GM12878 (cell line): ENCODE data around the gene CDH10. TPM values are rescaled to one million over a fixed set of nuclear protein-coding genes. Genes with fewer than 3 reads are reported as not detected.

Experiments used
- ATAC-seq: fragments of 200-7000 bp; cut with Tn5 transposase; 3 replicates; pipeline ENCODE4 v1.9.1; 2020; ENCODE audit warnings: mild to moderate bottlenecking, moderate library complexity
- BruUV-seq: library from RNA; stranded (reverse); fragments of 400-500 nt; replicated peaks from 2 replicates; lab custom pipeline; 2021; lab: Mats Ljungman, UMichigan
- CTCF ChIA-PET: fragments of 300-600 bp; sonication (Branson Sonifier 250); formaldehyde crosslinking; extraction: SDS; loops from one replicate; lab custom pipeline; 2021; ENCODE audit warnings: inconsistent platforms; lab: Yijun Ruan, JAX
- POLR2A ChIA-PET: fragments of 350-600 bp; formaldehyde crosslinking; extraction: SDS; loops from one replicate; lab custom pipeline; 2021; ENCODE audit warnings: inconsistent platforms; lab: Charles Lee
- RAD21 ChIA-PET: fragments of 300-600 bp; sonication (Branson Sonifier 250); formaldehyde crosslinking; loops from one replicate; lab custom pipeline; 2023; ENCODE audit warnings: antibody characterized with exemption; ENCODE audit not compliant: unreplicated experiment; lab: Charles Lee
- SMC1A ChIA-PET: fragments of 300-600 bp; sonication (Branson Sonifier 250); formaldehyde crosslinking; loops from one replicate; lab custom pipeline; 2023; ENCODE audit not compliant: unreplicated experiment, uncharacterized antibody; lab: Charles Lee
- DNase-seq: peaks from one replicate; pipeline ENCODE4 v3.0.0-alpha.2; 2011; ENCODE audit warnings: low read depth, low spot score
- FAIRE-seq: peaks from 3 replicates; lab custom pipeline; 2011; peaks lifted over from hg19 to GRCh38; lab: Jason Lieb, UNC
- H2AFZ ChIP-seq: 2 replicates; pipeline ENCODE4 v1.6.0; 2011; ENCODE audit warnings: low read depth, low read length, control low read depth; ENCODE audit not compliant: control insufficient read depth
- H3K27ac ChIP-seq: 2 replicates; pipeline ENCODE4 v1.5.1; 2011; ENCODE audit warnings: control low read depth; ENCODE audit not compliant: control insufficient read depth, insufficient read depth
- H3K27me3 ChIP-seq, 2 experiments: replicated peaks in 1 of 2; 2 replicates each; pipeline versions ENCODE4 v1.6.0 to v1.6.1; 2011; ENCODE audit warnings: low read length in 1 of 2; ENCODE audit not compliant: control insufficient read depth in 2 of 2, insufficient read depth in 2 of 2
- H3K36me3 ChIP-seq, 2 experiments: 2 replicates each; pipeline ENCODE4 v1.5.1; 2011; ENCODE audit warnings: low read length in 1 of 2; ENCODE audit not compliant: control insufficient read depth in 2 of 2, insufficient read depth in 2 of 2
- H3K4me1 ChIP-seq: 2 replicates; pipeline ENCODE4 v1.6.1; 2011; ENCODE audit warnings: mild to moderate bottlenecking, low read length, moderate library complexity, mixed read lengths; ENCODE audit not compliant: control insufficient read depth, insufficient read depth
- H3K4me2 ChIP-seq: 2 replicates; pipeline ENCODE4 v1.6.0; 2011; ENCODE audit warnings: control low read depth; ENCODE audit not compliant: control insufficient read depth, insufficient read depth
- H3K4me3 ChIP-seq: fragments of 200-600 bp; sonication (generic); 2 replicates; pipeline ENCODE4 v1.5.1; 2016
- H3K79me2 ChIP-seq: 2 replicates; pipeline ENCODE4 v1.6.0; 2011; ENCODE audit warnings: low read length; ENCODE audit not compliant: control insufficient read depth, insufficient read depth
- H3K9ac ChIP-seq: 2 replicates; pipeline ENCODE4 v1.8.0; 2011; ENCODE audit warnings: low read length, control low read depth, mixed read lengths; ENCODE audit not compliant: control insufficient read depth, insufficient read depth
- H3K9me3 ChIP-seq: replicated peaks from 3 replicates; pipeline ENCODE4 v1.5.1; 2011; ENCODE audit warnings: mild to moderate bottlenecking, low read length; ENCODE audit not compliant: control insufficient read depth, insufficient read depth
- H4K20me1 ChIP-seq: 2 replicates; pipeline ENCODE4 v1.6.0; 2011; ENCODE audit not compliant: control insufficient read depth, insufficient read depth
- EP300 ChIP-seq, 2 experiments: fragments of 150-350 bp in 1 of 2; IDR thresholded peaks; 2 replicates each; pipeline ENCODE4 v1.6.1; 2011 to 2012; ENCODE audit warnings: low read depth in 2 of 2, low read length in 2 of 2, borderline replicate concordance in 1 of 2, improper control_type of control experiment in 1 of 2, inconsistent platforms in 1 of 2; ENCODE audit not compliant: control insufficient read depth in 1 of 2
- FOS ChIP-seq: IDR thresholded peaks from 3 replicates; pipeline ENCODE4 v1.6.1; 2011; ENCODE audit warnings: borderline replicate concordance; ENCODE audit not compliant: insufficient read length; ENCODE audit errors: extremely low read depth
- NR2C1 ChIP-seq: fragments of 450-650 bp; IDR thresholded peaks from 2 replicates; pipeline ENCODE4 v1.6.1; 2017; ENCODE audit warnings: antibody characterized with exemption, mild to moderate bottlenecking, moderate library complexity
- RELA ChIP-seq: fragments of 450-650 bp; IDR thresholded peaks from 2 replicates; pipeline ENCODE4 v1.8.0; 2014; ENCODE audit warnings: borderline replicate concordance; ENCODE audit not compliant: partially characterized antibody
- TCF3 ChIP-seq: IDR thresholded peaks from 2 replicates; pipeline ENCODE4 v1.6.1; 2012; ENCODE audit warnings: low read depth, mild to moderate bottlenecking, low read length, borderline replicate concordance; ENCODE audit not compliant: insufficient read depth
- in situ Hi-C: fragments of 300-500 bp; cut with MboI; formaldehyde crosslinking; loops from 9 replicates; pipeline ENCODE4 v1.14.3; 2018; ENCODE audit warnings: mixed read lengths
- intact Hi-C: fragments of 100-400 bp; cut with micrococcal nuclease; formaldehyde crosslinking; loops from one replicate; pipeline ENCODE4 v1.14.2; 2022; ENCODE audit not compliant: unreplicated experiment
- polyA plus RNA-seq, 11 experiments: library from polyadenylated mRNA; depleted of rRNA in 4 of 11; unstranded in 6 of 11; stranded (reverse) in 5 of 11; fragments of >200 nt; fragmentation: Nextera tagmentation in 4 of 11; fragmentation: Illumina TruSeq in 1 of 11; extraction: Ambion mirVana in 4 of 11; extraction: Trizol in 1 of 11; gene quantifications; 1 replicate in 1 of 11; 2 replicates in 10 of 11; pipeline versions ENCODE4 v1.2.1 to v1.2.3, GENCODE V29; 2011 to 2016; ENCODE audit warnings: inconsistent platforms in 2 of 11, missing spikeins in 2 of 11, low read depth in 1 of 11
- total RNA-seq, 4 experiments: library from RNA; depleted of rRNA in 3 of 4; stranded (reverse); fragments of >200 nt in 3 of 4; fragmentation: Illumina TruSeq in 1 of 4; extraction: Trizol in 1 of 4; gene quantifications; 2 replicates each; pipeline versions ENCODE4 v1.2.1 to v1.2.3, GENCODE V29; 2013 to 2021
- TF ChIP-seq, protein P1 (sequence below): fragments of 450-650 bp; formaldehyde crosslinking; IDR thresholded peaks from 2 replicates; pipeline ENCODE4 v1.4.0; 2022; ENCODE audit warnings: mild to moderate bottlenecking, moderate library complexity
- TF ChIP-seq, protein P2 (sequence below): fragments of 450-650 bp; IDR thresholded peaks from 2 replicates; pipeline ENCODE4 v1.6.1; 2017; ENCODE audit warnings: mild to moderate bottlenecking, moderate library complexity
- TF ChIP-seq, protein P3 (sequence below): IDR thresholded peaks from 2 replicates; pipeline ENCODE4 v1.6.1; 2012; ENCODE audit warnings: improper control_type of control experiment, low read depth, low read length; ENCODE audit not compliant: insufficient replicate concordance

CDH10 gene
- total and polyA plus RNA-seq, 10 of the 15 experiments (the other 5 are each of a cell fraction or from before 2014, with no cell fraction given) = 0.04 to 0.05 TPM; not detected in 8

DNA sequence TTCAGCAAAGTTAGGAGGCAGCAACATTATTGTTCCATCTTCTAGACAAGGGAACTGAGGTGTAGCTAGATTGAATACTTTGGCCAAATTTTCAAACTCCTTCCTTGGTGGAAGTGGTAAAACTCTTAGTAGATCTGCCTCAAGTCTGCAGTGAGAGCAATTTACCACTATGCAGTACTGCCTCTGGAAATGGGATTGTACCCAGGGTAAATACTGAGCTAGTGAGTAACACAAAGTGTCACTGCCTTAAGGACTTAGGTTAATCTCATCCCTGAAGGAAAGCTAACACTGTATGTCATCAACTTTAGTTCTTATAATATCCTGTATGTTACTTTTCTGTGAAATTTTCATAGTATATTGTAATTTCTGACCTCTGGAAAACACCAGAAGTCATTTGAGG, 13.9 kb downstream of the CDH10 start:
- no peaks in the 10 kb centered on the region for H3K79me2 ChIP-seq
- DNase-seq (no peak), ATAC-seq (no peak), FAIRE-seq (no peak)
- H3K4me1 ChIP-seq = no peaks in the 10 kb centered on the region
- intact Hi-C loops (loop anchor here (10.0 kb wide), 1 partner anchor 1374 kb away; no protein-coding TSS in a partner anchor), in situ Hi-C loops (no loop called here)
- H3K4me3 ChIP-seq = no peak overlapping the region
- no peaks in the 10 kb centered on the region for H3K27me3 ChIP-seq
- no peaks in the 10 kb centered on the region for H3K9me3 ChIP-seq
- ChIA-PET SMC1A (no interaction called here), RAD21 (no interaction called here), POLR2A (no interaction called here), CTCF (interaction anchor here (0.8 to 1.3 kb wide), 2 partner anchors 14 to 15 kb away, joined by 3 read pairs; partner anchors contain the start of gene CDH10)
- no peaks in the 10 kb centered on the region for H3K36me3 ChIP-seq
- H2AFZ ChIP-seq = no peak overlapping the region
- no TSS peak for BruUV-seq
- no peak overlapping the region for H3K27ac ChIP-seq
- no peak overlapping the region for H3K9ac ChIP-seq
- H3K4me2 ChIP-seq = no peak overlapping the region
- H4K20me1 ChIP-seq = no peaks in the 10 kb centered on the region
- no peak for TF ChIP-seq TCF3
- TF ChIP-seq, protein P1, sequence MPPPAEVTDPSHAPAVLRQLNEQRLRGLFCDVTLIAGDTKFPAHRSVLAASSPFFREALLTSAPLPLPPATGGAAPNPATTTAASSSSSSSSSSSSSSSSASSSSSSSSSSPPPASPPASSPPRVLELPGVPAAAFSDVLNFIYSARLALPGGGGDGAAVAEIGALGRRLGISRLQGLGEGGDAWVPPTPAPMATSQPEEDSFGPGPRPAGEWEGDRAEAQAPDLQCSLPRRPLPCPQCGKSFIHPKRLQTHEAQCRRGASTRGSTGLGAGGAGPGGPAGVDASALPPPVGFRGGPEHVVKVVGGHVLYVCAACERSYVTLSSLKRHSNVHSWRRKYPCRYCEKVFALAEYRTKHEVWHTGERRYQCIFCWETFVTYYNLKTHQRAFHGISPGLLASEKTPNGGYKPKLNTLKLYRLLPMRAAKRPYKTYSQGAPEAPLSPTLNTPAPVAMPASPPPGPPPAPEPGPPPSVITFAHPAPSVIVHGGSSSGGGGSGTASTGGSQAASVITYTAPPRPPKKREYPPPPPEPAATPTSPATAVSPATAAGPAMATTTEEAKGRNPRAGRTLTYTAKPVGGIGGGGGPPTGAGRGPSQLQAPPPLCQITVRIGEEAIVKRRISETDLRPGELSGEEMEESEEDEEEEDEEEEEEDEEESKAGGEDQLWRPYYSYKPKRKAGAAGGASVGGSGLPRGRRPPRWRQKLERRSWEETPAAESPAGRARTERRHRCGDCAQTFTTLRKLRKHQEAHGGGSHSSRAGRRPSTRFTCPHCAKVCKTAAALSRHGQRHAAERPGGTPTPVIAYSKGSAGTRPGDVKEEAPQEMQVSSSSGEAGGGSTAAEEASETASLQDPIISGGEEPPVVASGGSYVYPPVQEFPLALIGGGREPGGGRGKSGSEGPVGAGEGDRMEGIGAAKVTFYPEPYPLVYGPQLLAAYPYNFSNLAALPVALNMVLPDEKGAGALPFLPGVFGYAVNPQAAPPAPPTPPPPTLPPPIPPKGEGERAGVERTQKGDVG (CRISPR knock-in tag) = no peak
- no peak for TF ChIP-seq RELA
- TF ChIP-seq, protein P2, sequence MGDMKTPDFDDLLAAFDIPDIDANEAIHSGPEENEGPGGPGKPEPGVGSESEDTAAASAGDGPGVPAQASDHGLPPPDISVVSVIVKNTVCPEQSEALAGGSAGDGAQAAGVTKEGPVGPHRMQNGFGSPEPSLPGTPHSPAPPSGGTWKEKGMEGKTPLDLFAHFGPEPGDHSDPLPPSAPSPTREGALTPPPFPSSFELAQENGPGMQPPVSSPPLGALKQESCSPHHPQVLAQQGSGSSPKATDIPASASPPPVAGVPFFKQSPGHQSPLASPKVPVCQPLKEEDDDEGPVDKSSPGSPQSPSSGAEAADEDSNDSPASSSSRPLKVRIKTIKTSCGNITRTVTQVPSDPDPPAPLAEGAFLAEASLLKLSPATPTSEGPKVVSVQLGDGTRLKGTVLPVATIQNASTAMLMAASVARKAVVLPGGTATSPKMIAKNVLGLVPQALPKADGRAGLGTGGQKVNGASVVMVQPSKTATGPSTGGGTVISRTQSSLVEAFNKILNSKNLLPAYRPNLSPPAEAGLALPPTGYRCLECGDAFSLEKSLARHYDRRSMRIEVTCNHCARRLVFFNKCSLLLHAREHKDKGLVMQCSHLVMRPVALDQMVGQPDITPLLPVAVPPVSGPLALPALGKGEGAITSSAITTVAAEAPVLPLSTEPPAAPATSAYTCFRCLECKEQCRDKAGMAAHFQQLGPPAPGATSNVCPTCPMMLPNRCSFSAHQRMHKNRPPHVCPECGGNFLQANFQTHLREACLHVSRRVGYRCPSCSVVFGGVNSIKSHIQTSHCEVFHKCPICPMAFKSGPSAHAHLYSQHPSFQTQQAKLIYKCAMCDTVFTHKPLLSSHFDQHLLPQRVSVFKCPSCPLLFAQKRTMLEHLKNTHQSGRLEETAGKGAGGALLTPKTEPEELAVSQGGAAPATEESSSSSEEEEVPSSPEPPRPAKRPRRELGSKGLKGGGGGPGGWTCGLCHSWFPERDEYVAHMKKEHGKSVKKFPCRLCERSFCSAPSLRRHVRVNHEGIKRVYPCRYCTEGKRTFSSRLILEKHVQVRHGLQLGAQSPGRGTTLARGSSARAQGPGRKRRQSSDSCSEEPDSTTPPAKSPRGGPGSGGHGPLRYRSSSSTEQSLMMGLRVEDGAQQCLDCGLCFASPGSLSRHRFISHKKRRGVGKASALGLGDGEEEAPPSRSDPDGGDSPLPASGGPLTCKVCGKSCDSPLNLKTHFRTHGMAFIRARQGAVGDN = no peak
- TF ChIP-seq, protein P3, sequence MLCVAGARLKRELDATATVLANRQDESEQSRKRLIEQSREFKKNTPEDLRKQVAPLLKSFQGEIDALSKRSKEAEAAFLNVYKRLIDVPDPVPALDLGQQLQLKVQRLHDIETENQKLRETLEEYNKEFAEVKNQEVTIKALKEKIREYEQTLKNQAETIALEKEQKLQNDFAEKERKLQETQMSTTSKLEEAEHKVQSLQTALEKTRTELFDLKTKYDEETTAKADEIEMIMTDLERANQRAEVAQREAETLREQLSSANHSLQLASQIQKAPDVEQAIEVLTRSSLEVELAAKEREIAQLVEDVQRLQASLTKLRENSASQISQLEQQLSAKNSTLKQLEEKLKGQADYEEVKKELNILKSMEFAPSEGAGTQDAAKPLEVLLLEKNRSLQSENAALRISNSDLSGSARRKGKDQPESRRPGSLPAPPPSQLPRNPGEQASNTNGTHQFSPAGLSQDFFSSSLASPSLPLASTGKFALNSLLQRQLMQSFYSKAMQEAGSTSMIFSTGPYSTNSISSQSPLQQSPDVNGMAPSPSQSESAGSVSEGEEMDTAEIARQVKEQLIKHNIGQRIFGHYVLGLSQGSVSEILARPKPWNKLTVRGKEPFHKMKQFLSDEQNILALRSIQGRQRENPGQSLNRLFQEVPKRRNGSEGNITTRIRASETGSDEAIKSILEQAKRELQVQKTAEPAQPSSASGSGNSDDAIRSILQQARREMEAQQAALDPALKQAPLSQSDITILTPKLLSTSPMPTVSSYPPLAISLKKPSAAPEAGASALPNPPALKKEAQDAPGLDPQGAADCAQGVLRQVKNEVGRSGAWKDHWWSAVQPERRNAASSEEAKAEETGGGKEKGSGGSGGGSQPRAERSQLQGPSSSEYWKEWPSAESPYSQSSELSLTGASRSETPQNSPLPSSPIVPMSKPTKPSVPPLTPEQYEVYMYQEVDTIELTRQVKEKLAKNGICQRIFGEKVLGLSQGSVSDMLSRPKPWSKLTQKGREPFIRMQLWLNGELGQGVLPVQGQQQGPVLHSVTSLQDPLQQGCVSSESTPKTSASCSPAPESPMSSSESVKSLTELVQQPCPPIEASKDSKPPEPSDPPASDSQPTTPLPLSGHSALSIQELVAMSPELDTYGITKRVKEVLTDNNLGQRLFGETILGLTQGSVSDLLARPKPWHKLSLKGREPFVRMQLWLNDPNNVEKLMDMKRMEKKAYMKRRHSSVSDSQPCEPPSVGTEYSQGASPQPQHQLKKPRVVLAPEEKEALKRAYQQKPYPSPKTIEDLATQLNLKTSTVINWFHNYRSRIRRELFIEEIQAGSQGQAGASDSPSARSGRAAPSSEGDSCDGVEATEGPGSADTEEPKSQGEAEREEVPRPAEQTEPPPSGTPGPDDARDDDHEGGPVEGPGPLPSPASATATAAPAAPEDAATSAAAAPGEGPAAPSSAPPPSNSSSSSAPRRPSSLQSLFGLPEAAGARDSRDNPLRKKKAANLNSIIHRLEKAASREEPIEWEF = no peak
- TF ChIP-seq NR2C1 = no peak
- TF ChIP-seq FOS = no peak
- no peak for TF ChIP-seq EP300 (IDR thresholded peaks at IDR 0.05; ENCODE audit: borderline replicate concordance in 1 of 2, control insufficient read depth in 1 of 2, low read depth in 2 of 2, low read length in 2 of 2)
